ENCODE data around the gene KSR1. TPM values are rescaled to one million over a fixed set of nuclear protein-coding genes. Genes with fewer than 3 reads are reported as not detected.
A peak's percentile ranks its signal among the peaks of the same experiment; 100 is the strongest.

Gene KSR1
- total and polyA plus RNA-seq, 2 donors (not counting 1 experiment from before 2014, with no cell fraction given): 5.3 to 10.1 TPM

GRCh38 chr17:27562777-27563455 lies 106.7 kb downstream of the KSR1 start:
- H3K36me3 ChIP-seq (ENCODE audit: control insufficient read depth, insufficient read depth, low read length): no peaks in the 10 kb centered on the region
- no peak overlapping the region for H2AFZ ChIP-seq (ENCODE audit: low read length)
- no peak for TF ChIP-seq EZH2 (IDR thresholded peaks at IDR 0.05; ENCODE audit: low read length, missing control alignments)
- TF ChIP-seq, protein P1, sequence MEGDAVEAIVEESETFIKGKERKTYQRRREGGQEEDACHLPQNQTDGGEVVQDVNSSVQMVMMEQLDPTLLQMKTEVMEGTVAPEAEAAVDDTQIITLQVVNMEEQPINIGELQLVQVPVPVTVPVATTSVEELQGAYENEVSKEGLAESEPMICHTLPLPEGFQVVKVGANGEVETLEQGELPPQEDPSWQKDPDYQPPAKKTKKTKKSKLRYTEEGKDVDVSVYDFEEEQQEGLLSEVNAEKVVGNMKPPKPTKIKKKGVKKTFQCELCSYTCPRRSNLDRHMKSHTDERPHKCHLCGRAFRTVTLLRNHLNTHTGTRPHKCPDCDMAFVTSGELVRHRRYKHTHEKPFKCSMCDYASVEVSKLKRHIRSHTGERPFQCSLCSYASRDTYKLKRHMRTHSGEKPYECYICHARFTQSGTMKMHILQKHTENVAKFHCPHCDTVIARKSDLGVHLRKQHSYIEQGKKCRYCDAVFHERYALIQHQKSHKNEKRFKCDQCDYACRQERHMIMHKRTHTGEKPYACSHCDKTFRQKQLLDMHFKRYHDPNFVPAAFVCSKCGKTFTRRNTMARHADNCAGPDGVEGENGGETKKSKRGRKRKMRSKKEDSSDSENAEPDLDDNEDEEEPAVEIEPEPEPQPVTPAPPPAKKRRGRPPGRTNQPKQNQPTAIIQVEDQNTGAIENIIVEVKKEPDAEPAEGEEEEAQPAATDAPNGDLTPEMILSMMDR (conservative IDR thresholded peaks at IDR 0.05 in 1 of 2, IDR thresholded peaks at IDR 0.05 in 1 of 2; ENCODE audit: low read depth in 1 of 2, low read length in 2 of 2): no peak
- no peaks in the 10 kb centered on the region for H4K20me1 ChIP-seq (ENCODE audit: control insufficient read depth, extremely low read depth, insufficient read depth, low read length)
- no peaks in the 10 kb centered on the region for H3K27me3 ChIP-seq (ENCODE audit: control insufficient read depth, insufficient read depth, low read length)
- no peaks in the 10 kb centered on the region for H3K9me3 ChIP-seq (ENCODE audit: control insufficient read depth, insufficient read depth, low read depth, low read length)
- H3K4me3 ChIP-seq (replicated peaks in 1 of 4; ENCODE audit: control extremely low read depth in 1 of 4, insufficient read depth in 1 of 4, low read depth in 3 of 4, low read length in 4 of 4): no peak overlapping the region
- H3K27ac ChIP-seq (ENCODE audit: insufficient read depth, low read length): no peak overlapping the region
- DNase-seq (ENCODE audit: low read depth in 2 of 2): peak in 1 of 2 donors; percentile 44
- peaks cover 11% of the 10 kb centered on the region for H3K4me1 ChIP-seq (ENCODE audit: control insufficient read depth, extremely low read depth, insufficient read depth, low read length)
- no peaks in the 10 kb centered on the region for H3K79me2 ChIP-seq (ENCODE audit: control insufficient read depth, insufficient read depth, low read length)
- no peak overlapping the region for H3K9ac ChIP-seq (ENCODE audit: insufficient read depth, low read length)
- H3K4me2 ChIP-seq (ENCODE audit: extremely low read depth, insufficient read depth, low read length): no peak overlapping the region

- no peaks in the 10 kb centered on the region for H3K27me3 ChIP-seq (ENCODE audit: control insufficient read depth, insufficient read depth, low read length)
- H3K9me3 ChIP-seq (ENCODE audit: control insufficient read depth, insufficient read depth, low read depth, low read length): no peaks in the 10 kb centered on the region
- H2AFZ ChIP-seq (ENCODE audit: low read length): no peak overlapping the region
- no peaks in the 10 kb centered on the region for H3K79me2 ChIP-seq (ENCODE audit: control insufficient read depth, insufficient read depth, low read length)
- H3K4me3 ChIP-seq (replicated peaks in 1 of 4; ENCODE audit: control extremely low read depth in 1 of 4, insufficient read depth in 1 of 4, low read depth in 3 of 4, low read length in 4 of 4): no peak overlapping the region
- TF ChIP-seq EZH2 (IDR thresholded peaks at IDR 0.05; ENCODE audit: low read length, missing control alignments): no peak
- TF ChIP-seq, protein P1 (conservative IDR thresholded peaks at IDR 0.05 in 1 of 2, IDR thresholded peaks at IDR 0.05 in 1 of 2; ENCODE audit: low read depth in 1 of 2, low read length in 2 of 2): no peak
- no peaks in the 10 kb centered on the region for H3K36me3 ChIP-seq (ENCODE audit: control insufficient read depth, insufficient read depth, low read length)
- DNase-seq (ENCODE audit: low read depth in 2 of 2): no peak
- no peak overlapping the region for H3K4me2 ChIP-seq (ENCODE audit: extremely low read depth, insufficient read depth, low read length)
- H3K27ac ChIP-seq (ENCODE audit: insufficient read depth, low read length): no peak overlapping the region
- no peaks in the 10 kb centered on the region for H4K20me1 ChIP-seq (ENCODE audit: control insufficient read depth, extremely low read depth, insufficient read depth, low read length)
- no peak overlapping the region for H3K9ac ChIP-seq (ENCODE audit: insufficient read depth, low read length)
- peaks cover 11% of the 10 kb centered on the region for H3K4me1 ChIP-seq (ENCODE audit: control insufficient read depth, extremely low read depth, insufficient read depth, low read length)
Observed at GRCh38 chr17:27563532-27563931, 107.3 kb downstream of the KSR1 start.

- no peak for DNase-seq (ENCODE audit: low read depth in 2 of 2)
- Histone ChIP-seq H3K27me3 (ENCODE audit: control insufficient read depth, insufficient read depth, low read length) (no peaks in the 10 kb centered on the region), H3K9me3 (ENCODE audit: control insufficient read depth, insufficient read depth, low read depth, low read length) (no peaks in the 10 kb centered on the region), H3K27ac (ENCODE audit: insufficient read depth, low read length) (no peak overlapping the region), H3K36me3 (ENCODE audit: control insufficient read depth, insufficient read depth, low read length) (no peaks in the 10 kb centered on the region), H4K20me1 (ENCODE audit: control insufficient read depth, extremely low read depth, insufficient read depth, low read length) (no peaks in the 10 kb centered on the region), H3K4me1 (ENCODE audit: control insufficient read depth, extremely low read depth, insufficient read depth, low read length) (peaks cover 9% of the 10 kb centered on the region), H3K9ac (ENCODE audit: insufficient read depth, low read length) (no peak overlapping the region), H2AFZ (ENCODE audit: low read length) (no peak overlapping the region), H3K79me2 (ENCODE audit: control insufficient read depth, insufficient read depth, low read length) (no peaks in the 10 kb centered on the region), H3K4me3 (replicated peaks in 1 of 4; ENCODE audit: control extremely low read depth in 1 of 4, insufficient read depth in 1 of 4, low read depth in 3 of 4, low read length in 4 of 4) (no peak overlapping the region), H3K4me2 (ENCODE audit: extremely low read depth, insufficient read depth, low read length) (no peak overlapping the region)
- TF ChIP-seq EZH2 (IDR thresholded peaks at IDR 0.05; ENCODE audit: low read length, missing control alignments): no peak
- TF ChIP-seq, protein P1 (conservative IDR thresholded peaks at IDR 0.05 in 1 of 2, IDR thresholded peaks at IDR 0.05 in 1 of 2; ENCODE audit: low read depth in 1 of 2, low read length in 2 of 2): no peak
Observed at GRCh38 chr17:27564463-27564862, 108.2 kb downstream of the KSR1 start.
